Liver (tissue), 9 donors: ENCODE data around the gene TIAM1. TPM values are rescaled to one million over a fixed set of nuclear protein-coding genes. Genes with fewer than 3 reads are reported as not detected.

Source experiments
- DNase-seq: peaks from one replicate; pipeline ENCODE4 v3.0.0-alpha.2; 2017; ENCODE audit warnings: low spot score
- H3K27ac ChIP-seq, 2 donors: one replicate each; pipeline ENCODE4 v1.7.0; 2013; ENCODE audit warnings: inconsistent platforms in 2 of 2, low read length in 2 of 2, control low read depth in 1 of 2, low read depth in 1 of 2, mild to moderate bottlenecking in 1 of 2
- H3K27me3 ChIP-seq, 4 donors: one replicate each; pipeline versions ENCODE4 v1.6.1 to v1.7.0; 2013; ENCODE audit warnings: low read length in 3 of 4, inconsistent platforms in 1 of 4, mild to moderate bottlenecking in 1 of 4, moderate library complexity in 1 of 4; ENCODE audit not compliant: control insufficient read depth in 4 of 4, insufficient read depth in 4 of 4
- H3K36me3 ChIP-seq, 4 donors: one replicate each; pipeline versions ENCODE4 v1.6.1 to v1.7.0; 2013; ENCODE audit warnings: low read length in 3 of 4, mild to moderate bottlenecking in 3 of 4, low read depth in 1 of 4, moderate library complexity in 1 of 4; ENCODE audit not compliant: control insufficient read depth in 4 of 4, insufficient read depth in 3 of 4
- H3K4me1 ChIP-seq, 4 donors: one replicate each; pipeline versions ENCODE4 v1.6.1 to v1.7.0; 2013; ENCODE audit warnings: low read length in 3 of 4, mild to moderate bottlenecking in 3 of 4, moderate library complexity in 1 of 4; ENCODE audit not compliant: control insufficient read depth in 4 of 4, insufficient read depth in 4 of 4
- H3K4me3 ChIP-seq, 3 donors: one replicate each; pipeline versions ENCODE4 v1.6.1 to v1.7.0; 2013; ENCODE audit warnings: low read length in 3 of 3, control low read depth in 1 of 3, low read depth in 1 of 3, mild to moderate bottlenecking in 1 of 3
- H3K9ac ChIP-seq, 2 donors: one replicate each; pipeline ENCODE4 v1.7.0; 2013; ENCODE audit warnings: low read length in 2 of 2, mild to moderate bottlenecking in 2 of 2, moderate library complexity in 2 of 2, control low read depth in 1 of 2, low read depth in 1 of 2
- H3K9me3 ChIP-seq, 4 donors: one replicate each; pipeline versions ENCODE4 v1.6.1 to v1.7.0; 2013; ENCODE audit warnings: low read length in 3 of 4; ENCODE audit not compliant: control insufficient read depth in 4 of 4
- ATF3 ChIP-seq: IDR thresholded peaks from 2 replicates; pipeline ENCODE4 v1.6.1; 2016; ENCODE audit warnings: antibody characterized with exemption
- EGR1 ChIP-seq, 2 donors: IDR thresholded peaks; 2 replicates each; pipeline ENCODE4 v1.6.1; 2016 to 2018; ENCODE audit warnings: antibody characterized with exemption in 2 of 2, low read depth in 2 of 2
- FOXA1 ChIP-seq: IDR thresholded peaks from 2 replicates; pipeline ENCODE4 v1.6.1; 2016; ENCODE audit warnings: antibody characterized with exemption
- FOXA2 ChIP-seq: IDR thresholded peaks from 2 replicates; pipeline ENCODE4 v1.6.1; 2016; ENCODE audit warnings: antibody characterized with exemption
- GABPA ChIP-seq, 2 donors: IDR thresholded peaks in 1 of 2; conservative IDR thresholded peaks in 1 of 2; 2 replicates each; pipeline ENCODE4 v1.6.1; 2016; ENCODE audit warnings: antibody characterized with exemption in 2 of 2, mild to moderate bottlenecking in 1 of 2, moderate library complexity in 1 of 2
- HNF4A ChIP-seq, 2 donors: conservative IDR thresholded peaks; 2 replicates each; pipeline ENCODE4 v1.6.1; 2016; ENCODE audit warnings: antibody characterized with exemption in 2 of 2, mild to moderate bottlenecking in 2 of 2
- HNF4G ChIP-seq: IDR thresholded peaks from 2 replicates; pipeline ENCODE4 v1.6.1; 2016; ENCODE audit warnings: antibody characterized with exemption
- JUND ChIP-seq, 2 donors: IDR thresholded peaks; 2 replicates each; pipeline ENCODE4 v1.6.1; 2016; ENCODE audit warnings: antibody characterized with exemption in 2 of 2
- NR2F2 ChIP-seq: IDR thresholded peaks from 2 replicates; pipeline ENCODE4 v1.6.1; 2016; ENCODE audit warnings: antibody characterized with exemption
- RAD21 ChIP-seq, 2 donors: IDR thresholded peaks; 2 replicates each; pipeline ENCODE4 v1.6.1; 2016; ENCODE audit warnings: antibody characterized with exemption in 2 of 2, mild to moderate bottlenecking in 2 of 2
- RXRA ChIP-seq, 2 donors: IDR thresholded peaks; 2 replicates each; pipeline ENCODE4 v1.6.1; 2017 to 2018; ENCODE audit warnings: antibody characterized with exemption in 2 of 2, mild to moderate bottlenecking in 1 of 2
- SP1 ChIP-seq: IDR thresholded peaks from 2 replicates; pipeline ENCODE4 v1.6.1; 2018; ENCODE audit warnings: antibody characterized with exemption, mild to moderate bottlenecking
- TAF1 ChIP-seq: conservative IDR thresholded peaks from 2 replicates; pipeline ENCODE4 v1.6.1; 2016; ENCODE audit warnings: antibody characterized with exemption, mild to moderate bottlenecking
- YY1 ChIP-seq: IDR thresholded peaks from 2 replicates; pipeline ENCODE4 v1.6.1; 2016; ENCODE audit warnings: antibody characterized with exemption, mild to moderate bottlenecking
- WGBS: extraction: QIAGEN DNeasy Blood & Tissue Kit; methylation state at CpG from one replicate; pipeline ENCODE4 v1.1.7; 2013; 5-methylcytosine and 5-hydroxymethylcytosine counted together
- polyA plus RNA-seq, 2 donors: library from polyadenylated mRNA; stranded (reverse) in 1 of 2; unstranded in 1 of 2; fragments of 200-250 nt in 1 of 2; fragments of >200 nt in 1 of 2; fragmentation: Nextera tagmentation in 1 of 2; extraction: Ambion mirVana in 1 of 2; gene quantifications; one replicate each; pipeline versions ENCODE4 v1.2.1 to v1.2.3, GENCODE V29; 2013 to 2015
- total RNA-seq, 2 donors: library from RNA; depleted of rRNA; stranded (reverse); fragments of >200 nt; gene quantifications; one replicate each; pipeline ENCODE4 v1.2.3, GENCODE V29; 2014
- TF ChIP-seq, protein P1 (sequence below): IDR thresholded peaks from 2 replicates; pipeline ENCODE4 v1.6.1; 2016; ENCODE audit warnings: antibody characterized with exemption
- TF ChIP-seq, protein P2 (sequence below): IDR thresholded peaks from 2 replicates; pipeline ENCODE4 v1.6.1; 2016; ENCODE audit warnings: antibody characterized with exemption, mild to moderate bottlenecking
- TF ChIP-seq, protein P3 (sequence below): fragments of 150-350 bp; IDR thresholded peaks from 2 replicates; pipeline ENCODE4 v1.5.1; 2017; ENCODE audit warnings: improper control_type of control experiment, low read depth, low read length; ENCODE audit not compliant: missing input control
- TF ChIP-seq, protein P4 (sequence below): IDR thresholded peaks from 2 replicates; pipeline ENCODE4 v1.6.1; 2016; ENCODE audit warnings: antibody characterized with exemption
- donor health status: healthy.
- donor health status: healthy.
- donor health status: healthy.
- donor health status: healthy.
- donor health status: healthy.

Gene TIAM1
- total and polyA plus RNA-seq, 4 donors: 3.0 to 7.4 (median 4.8) TPM

DNA sequence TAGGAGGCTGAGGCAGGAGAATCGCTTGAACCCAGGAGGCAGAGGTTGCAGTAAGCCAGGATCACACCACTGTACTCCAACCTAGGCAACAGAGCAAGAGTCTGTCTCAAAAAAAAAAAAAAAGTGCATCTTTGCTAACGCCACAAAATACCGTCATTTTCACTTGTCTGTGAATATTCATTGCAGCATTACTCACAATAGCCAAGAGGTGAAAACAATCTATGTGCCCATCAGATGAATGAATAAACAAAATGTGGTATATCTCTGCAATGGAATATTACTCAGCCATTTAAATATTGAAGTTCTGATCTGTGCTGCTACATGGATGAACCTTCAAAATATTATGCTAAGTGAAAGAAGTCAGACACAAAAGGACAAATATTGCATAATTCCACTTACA lies 7.9 kb upstream of the TIAM1 start:
- Histone ChIP-seq H3K4me3 (no peak overlapping the region), H3K36me3 (no peaks in the 10 kb centered on the region), H3K9ac (no peak overlapping the region), H3K4me1 (no peaks in the 10 kb centered on the region), H3K27ac (no peak overlapping the region), H3K27me3 (no peaks in the 10 kb centered on the region), H3K9me3 (no peaks in the 10 kb centered on the region)
- no peak for DNase-seq
- WGBS: 80% methylated on average over 3 of the region's 3 CpGs
- TF ChIP-seq TAF1: no peak
- TF ChIP-seq, protein P1, sequence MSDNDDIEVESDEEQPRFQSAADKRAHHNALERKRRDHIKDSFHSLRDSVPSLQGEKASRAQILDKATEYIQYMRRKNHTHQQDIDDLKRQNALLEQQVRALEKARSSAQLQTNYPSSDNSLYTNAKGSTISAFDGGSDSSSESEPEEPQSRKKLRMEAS: no peak
- no peak for TF ChIP-seq HNF4A (conservative IDR thresholded peaks at IDR 0.05)
- no peak for TF ChIP-seq HNF4G
- TF ChIP-seq RAD21 (IDR thresholded peaks at IDR 0.05): no peak
- no peak for TF ChIP-seq FOXA1
- no peak for TF ChIP-seq EGR1 (IDR thresholded peaks at IDR 0.05; ENCODE audit: low read depth in 2 of 2)
- no peak for TF ChIP-seq FOXA2
- no peak for TF ChIP-seq GABPA (IDR thresholded peaks at IDR 0.05 in 1 of 2, conservative IDR thresholded peaks at IDR 0.05 in 1 of 2)
- TF ChIP-seq NR2F2: no peak
- TF ChIP-seq, protein P2, sequence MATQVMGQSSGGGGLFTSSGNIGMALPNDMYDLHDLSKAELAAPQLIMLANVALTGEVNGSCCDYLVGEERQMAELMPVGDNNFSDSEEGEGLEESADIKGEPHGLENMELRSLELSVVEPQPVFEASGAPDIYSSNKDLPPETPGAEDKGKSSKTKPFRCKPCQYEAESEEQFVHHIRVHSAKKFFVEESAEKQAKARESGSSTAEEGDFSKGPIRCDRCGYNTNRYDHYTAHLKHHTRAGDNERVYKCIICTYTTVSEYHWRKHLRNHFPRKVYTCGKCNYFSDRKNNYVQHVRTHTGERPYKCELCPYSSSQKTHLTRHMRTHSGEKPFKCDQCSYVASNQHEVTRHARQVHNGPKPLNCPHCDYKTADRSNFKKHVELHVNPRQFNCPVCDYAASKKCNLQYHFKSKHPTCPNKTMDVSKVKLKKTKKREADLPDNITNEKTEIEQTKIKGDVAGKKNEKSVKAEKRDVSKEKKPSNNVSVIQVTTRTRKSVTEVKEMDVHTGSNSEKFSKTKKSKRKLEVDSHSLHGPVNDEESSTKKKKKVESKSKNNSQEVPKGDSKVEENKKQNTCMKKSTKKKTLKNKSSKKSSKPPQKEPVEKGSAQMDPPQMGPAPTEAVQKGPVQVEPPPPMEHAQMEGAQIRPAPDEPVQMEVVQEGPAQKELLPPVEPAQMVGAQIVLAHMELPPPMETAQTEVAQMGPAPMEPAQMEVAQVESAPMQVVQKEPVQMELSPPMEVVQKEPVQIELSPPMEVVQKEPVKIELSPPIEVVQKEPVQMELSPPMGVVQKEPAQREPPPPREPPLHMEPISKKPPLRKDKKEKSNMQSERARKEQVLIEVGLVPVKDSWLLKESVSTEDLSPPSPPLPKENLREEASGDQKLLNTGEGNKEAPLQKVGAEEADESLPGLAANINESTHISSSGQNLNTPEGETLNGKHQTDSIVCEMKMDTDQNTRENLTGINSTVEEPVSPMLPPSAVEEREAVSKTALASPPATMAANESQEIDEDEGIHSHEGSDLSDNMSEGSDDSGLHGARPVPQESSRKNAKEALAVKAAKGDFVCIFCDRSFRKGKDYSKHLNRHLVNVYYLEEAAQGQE: no peak
- TF ChIP-seq YY1: no peak
- TF ChIP-seq, protein P3, sequence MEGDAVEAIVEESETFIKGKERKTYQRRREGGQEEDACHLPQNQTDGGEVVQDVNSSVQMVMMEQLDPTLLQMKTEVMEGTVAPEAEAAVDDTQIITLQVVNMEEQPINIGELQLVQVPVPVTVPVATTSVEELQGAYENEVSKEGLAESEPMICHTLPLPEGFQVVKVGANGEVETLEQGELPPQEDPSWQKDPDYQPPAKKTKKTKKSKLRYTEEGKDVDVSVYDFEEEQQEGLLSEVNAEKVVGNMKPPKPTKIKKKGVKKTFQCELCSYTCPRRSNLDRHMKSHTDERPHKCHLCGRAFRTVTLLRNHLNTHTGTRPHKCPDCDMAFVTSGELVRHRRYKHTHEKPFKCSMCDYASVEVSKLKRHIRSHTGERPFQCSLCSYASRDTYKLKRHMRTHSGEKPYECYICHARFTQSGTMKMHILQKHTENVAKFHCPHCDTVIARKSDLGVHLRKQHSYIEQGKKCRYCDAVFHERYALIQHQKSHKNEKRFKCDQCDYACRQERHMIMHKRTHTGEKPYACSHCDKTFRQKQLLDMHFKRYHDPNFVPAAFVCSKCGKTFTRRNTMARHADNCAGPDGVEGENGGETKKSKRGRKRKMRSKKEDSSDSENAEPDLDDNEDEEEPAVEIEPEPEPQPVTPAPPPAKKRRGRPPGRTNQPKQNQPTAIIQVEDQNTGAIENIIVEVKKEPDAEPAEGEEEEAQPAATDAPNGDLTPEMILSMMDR: no peak
- TF ChIP-seq JUND (IDR thresholded peaks at IDR 0.05): no peak
- TF ChIP-seq ATF3: no peak
- no peak for TF ChIP-seq SP1
- TF ChIP-seq RXRA (IDR thresholded peaks at IDR 0.05): no peak

GRCh38 chr21:31351438-31351837 lies 7.4 kb upstream of the TIAM1 start:
- H3K9me3 ChIP-seq: no peaks in the 10 kb centered on the region
- H3K4me1 ChIP-seq: no peaks in the 10 kb centered on the region
- DNase-seq: no peak
- no peaks in the 10 kb centered on the region for H3K36me3 ChIP-seq
- TF ChIP-seq SP1: no peak
- TF ChIP-seq, protein P4, sequence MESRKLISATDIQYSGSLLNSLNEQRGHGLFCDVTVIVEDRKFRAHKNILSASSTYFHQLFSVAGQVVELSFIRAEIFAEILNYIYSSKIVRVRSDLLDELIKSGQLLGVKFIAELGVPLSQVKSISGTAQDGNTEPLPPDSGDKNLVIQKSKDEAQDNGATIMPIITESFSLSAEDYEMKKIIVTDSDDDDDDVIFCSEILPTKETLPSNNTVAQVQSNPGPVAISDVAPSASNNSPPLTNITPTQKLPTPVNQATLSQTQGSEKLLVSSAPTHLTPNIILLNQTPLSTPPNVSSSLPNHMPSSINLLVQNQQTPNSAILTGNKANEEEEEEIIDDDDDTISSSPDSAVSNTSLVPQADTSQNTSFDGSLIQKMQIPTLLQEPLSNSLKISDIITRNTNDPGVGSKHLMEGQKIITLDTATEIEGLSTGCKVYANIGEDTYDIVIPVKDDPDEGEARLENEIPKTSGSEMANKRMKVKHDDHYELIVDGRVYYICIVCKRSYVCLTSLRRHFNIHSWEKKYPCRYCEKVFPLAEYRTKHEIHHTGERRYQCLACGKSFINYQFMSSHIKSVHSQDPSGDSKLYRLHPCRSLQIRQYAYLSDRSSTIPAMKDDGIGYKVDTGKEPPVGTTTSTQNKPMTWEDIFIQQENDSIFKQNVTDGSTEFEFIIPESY: no peak
- no peak for TF ChIP-seq GABPA (IDR thresholded peaks at IDR 0.05 in 1 of 2, conservative IDR thresholded peaks at IDR 0.05 in 1 of 2)
- TF ChIP-seq JUND (IDR thresholded peaks at IDR 0.05): no peak
- no peak for TF ChIP-seq TAF1
- no peak for TF ChIP-seq NR2F2
- no peak for TF ChIP-seq FOXA2
- no peak for TF ChIP-seq RXRA (IDR thresholded peaks at IDR 0.05)
- no peak for TF ChIP-seq YY1
- no peaks in the 10 kb centered on the region for H3K27me3 ChIP-seq
- H3K9ac ChIP-seq: no peak overlapping the region
- H3K4me3 ChIP-seq: no peak overlapping the region
- WGBS: 85% methylated on average over 5 of the region's 5 CpGs
- no peak overlapping the region for H3K27ac ChIP-seq
